DMS53 treated with DMSO at 0.1 percent for 48 hours (cell line): Measurements from ENCODE around the gene OR8B8.
"Not testable (repeated sequence)": the region's sequence is repeated elsewhere in the genome, so short reads cannot be mapped to it uniquely, and the experiment has no call there.

ENCODE experiments used
- DNase-seq: peaks from one replicate; lab custom pipeline; 2025; ENCODE audit not compliant: unreplicated experiment; lab: John Stamatoyannopoulos, UW

The OR8B8 gene

DNA sequence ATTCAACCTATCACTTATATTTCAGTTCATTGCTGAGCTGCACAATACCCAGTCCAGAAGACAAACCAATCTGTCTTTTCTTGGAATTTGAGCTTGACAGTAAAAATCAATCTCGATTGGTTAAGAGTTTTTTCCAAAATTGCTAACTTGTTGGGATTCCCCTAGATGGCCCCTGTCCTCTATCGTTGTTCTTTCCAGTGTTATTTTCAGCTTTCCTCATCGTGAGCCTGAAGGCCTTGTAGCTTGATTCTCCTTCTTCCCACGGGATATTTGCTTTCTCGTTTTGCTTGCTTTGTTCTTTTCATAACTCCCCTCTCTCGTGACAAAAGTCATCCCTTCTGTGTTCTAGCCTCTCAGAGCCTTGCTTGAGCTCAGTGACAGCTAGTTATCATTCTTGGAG is 3.1 kb downstream of the OR8B8 start:
- DNase-seq = no peak

DNA sequence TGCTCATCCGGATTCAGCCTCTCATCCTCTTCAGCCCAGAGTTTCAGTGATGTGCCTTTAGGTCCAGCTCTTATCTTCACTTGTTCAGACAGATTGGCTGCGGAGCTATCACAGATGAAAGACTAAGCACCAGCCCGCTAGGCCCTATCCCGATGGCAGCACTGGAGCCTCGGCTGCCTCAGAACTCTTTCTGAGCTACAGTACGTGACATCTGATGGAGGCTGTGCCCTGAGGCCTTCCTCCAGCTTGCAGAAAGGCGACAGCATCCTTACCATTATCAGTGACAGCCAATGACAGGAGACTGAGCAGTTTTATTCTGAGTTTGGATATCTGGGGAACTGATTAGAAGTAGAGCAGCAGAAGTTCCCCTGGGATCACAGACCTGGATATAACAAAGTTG is 4.0 kb downstream of the OR8B8 start:
- DNase-seq = no peak

DNA sequence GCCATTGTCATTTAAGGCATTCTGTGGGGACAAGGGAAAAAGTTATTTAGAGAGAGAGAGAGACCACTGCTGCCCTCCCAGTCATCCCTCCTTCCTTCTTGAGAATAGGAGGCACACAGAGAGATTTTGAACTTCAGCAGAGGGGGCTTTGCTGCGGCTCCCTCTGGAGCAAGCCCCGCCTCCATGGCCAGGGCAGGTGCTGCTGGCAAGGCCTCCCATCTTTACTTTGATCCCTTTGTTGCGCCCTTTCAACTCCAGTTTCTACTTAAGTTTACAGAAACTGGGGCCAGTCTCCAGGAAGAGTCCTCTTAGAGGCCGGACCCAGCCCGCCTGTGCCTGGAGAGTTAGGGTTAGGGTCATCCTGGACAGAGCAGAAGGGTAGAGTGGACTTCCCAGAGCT is 4.4 kb downstream of the OR8B8 start:
- DNase-seq = no peak

DNA sequence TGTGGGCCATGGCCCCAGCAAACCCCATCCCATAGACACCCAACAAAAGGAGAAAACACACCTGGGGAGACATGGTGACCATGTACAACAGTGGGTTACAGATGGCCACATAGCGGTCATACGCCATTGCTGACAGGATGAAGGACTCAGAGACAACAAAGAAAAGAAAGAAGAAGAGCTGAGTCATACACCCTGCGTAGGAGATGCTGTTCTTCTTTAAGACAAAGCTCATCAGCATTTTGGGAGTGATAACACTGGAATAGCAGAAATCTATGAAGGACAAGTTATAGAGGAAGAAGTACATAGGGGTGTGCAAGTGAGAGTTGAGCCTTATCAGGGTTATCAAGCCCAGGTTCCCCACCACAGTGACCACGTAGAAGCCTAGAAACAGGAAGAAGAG is 4.9 kb downstream of the OR8B8 start:
- DNase-seq = no peak

DNA sequence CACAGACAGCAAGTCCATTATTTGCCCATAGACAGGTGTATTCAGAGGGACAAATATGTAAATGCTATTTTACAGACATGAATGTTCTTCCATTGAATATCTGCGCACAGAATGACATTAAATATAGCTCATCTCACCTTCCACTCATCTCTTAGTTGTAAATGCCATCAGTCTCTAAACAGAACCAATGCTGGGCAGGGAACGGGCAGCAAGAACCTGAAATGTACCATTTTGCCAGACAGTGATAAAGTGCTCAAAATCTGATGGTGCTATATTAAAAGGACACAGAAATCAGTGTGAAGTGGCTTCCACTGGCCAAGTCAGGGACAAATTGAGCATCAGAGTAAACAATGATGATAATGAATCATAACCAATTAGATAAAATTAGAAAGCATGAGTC is 10.8 kb downstream of the OR8B8 start:
- DNase-seq = no peak

DNA sequence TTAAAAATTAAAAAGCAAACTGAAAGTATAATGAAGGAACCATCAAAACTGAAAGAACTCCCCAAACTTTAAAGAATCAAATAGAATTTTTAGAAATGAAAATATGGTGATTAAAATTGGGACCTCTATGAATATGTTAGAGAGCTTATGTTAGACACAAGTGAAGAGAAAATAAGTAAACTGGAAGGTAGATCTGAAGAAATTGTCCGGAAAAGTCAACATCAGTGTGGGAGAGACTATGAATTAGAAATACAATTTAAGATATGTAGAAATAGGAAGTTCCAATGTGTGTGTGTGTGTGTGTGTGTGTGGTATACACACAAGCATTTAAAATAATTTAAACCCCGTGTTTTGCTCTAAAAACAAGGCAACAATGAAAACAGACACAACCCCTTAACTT is 15.9 kb downstream of the OR8B8 start:
- no peak for DNase-seq

DNA sequence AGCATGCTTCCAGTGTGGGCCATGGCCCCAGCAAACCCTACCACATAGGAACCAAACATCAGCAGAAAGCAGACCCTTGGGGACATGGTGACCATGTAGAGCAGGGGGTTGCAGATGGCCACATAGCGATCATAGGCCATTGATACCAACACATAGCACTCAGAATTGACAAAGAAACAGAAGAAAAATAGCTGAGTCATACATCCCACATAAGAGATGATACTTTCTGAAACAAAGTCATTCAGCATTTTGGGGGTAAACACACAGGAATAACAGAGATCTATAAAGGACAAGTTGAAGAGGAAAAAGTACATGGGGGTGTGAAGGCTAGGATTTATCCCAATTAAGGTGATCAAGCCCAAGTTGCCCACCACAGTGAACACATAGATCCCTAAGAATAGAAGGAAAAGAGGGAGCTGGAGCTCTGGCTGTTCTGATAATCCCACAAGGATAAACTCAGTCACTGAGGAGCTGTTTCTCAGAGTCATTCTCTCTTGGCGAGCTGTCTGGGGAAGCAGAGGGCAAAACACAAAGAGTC is 21.0 kb downstream of the OR8B8 start, which contains the start of gene OR8B4:
TSS of gene OR8B4 (minus strand) at position 488 of the 538 bp plus-strand sequence. CDS start at position 488, 0 bp downstream.
- no peak for DNase-seq

DNA sequence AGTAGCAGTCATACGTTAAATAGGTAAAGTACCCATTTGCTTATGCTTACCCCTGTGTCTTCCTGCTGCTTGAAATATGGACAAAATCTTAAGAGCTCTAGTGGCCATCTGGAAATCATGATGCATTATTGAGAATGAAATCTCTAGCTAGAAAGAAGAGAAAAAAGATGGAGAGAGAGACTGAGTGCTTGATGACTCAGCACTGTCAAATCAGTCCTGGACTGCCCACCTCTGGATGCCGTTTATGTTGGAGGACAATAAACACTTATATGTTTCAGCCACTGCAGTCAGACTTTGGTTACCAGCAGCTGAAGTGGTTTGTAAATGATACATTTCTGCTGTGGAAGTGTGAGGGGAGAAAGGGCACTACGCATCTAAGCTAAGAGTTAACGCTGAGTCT is 24.5 kb downstream of the OR8B8 start:
- DNase-seq = no peak

DNA sequence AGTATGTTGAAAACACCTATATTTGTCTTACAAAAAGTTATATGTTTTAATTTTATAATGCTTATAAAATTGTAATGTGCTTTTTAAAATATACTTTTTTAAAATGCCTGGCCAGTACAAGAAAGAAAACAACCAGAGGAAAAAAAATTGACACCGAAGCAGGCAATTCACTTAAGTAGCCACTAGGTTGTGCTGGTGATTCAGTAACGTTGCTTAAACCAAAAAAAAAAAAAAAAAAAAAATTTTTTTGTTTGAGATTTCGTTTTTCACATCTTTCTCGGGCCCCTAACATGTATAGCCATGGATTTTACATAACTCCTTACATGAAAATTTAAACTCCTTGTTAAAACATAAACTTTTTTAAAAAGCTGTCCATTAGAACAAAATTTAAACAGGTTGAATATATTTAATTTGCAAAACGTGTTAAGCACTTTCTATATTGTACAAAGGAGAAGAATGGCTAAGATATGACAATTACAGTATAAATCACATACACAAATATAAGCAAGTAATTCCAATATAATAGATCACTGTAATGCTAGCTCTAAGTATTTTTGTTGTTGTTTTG is 30.1 kb downstream of the OR8B8 start:
- DNase-seq = peak; percentile 57

DNA sequence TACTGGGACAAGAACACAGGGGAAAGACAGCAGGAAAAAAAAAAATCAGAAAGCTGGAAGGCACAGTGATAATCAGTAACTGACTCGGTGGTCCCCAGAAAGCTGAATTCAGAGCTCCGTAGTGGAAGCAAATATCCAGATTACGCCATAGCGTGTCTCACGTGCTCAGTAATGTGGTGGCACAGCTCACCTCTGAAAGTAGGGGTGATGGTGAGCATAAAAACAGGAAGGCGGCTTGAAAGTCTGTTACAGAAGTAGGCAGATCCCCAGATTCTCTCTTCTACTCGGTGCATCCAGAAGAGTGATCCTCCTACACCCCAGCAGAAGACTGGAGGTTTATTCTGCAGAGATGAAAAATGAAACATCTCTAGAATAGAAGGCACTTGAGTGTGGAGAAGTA is 35.6 kb downstream of the OR8B8 start:
- DNase-seq = no peak

DNA sequence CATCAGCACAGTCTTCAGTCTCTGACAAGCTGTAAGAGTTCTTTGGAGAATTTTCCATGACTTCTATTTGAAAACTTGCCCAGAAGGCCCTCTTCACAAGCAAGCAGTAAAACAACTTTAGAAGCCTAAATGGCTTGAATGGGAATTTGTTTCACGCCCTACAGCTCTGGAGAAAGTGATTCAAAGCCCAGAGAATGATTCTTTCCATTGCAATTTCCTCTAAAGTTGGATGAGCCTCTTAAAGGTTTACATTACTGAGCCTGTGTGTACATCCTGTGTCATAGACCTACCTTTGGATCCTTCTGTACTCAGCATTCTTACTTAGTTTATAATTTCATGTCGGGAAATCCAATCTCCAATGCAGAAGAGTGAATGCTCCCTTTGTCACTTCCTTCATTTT is 39.9 kb downstream of the OR8B8 start:
- DNase-seq = no peak

DNA sequence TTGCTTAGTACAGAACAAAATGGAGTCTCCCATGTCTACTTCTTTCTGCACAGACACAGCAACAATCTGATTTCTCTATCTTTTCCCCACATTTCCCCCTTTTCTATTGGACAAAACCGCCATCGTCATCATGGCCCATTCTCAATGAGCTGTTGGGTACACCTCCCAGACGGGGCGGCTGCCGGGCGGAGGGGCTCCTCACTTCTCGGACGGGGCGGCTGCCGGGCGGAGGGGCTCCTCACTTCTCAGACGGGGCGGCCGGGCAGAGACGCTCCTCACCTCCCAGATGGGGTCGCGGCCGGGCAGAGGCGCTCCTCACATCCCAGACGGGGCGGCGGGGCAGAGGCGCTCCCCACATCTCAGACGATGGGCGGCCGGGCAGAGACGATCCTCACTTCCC is 42.3 kb downstream of the OR8B8 start:
- DNase-seq = not testable (repeated sequence)

DNA sequence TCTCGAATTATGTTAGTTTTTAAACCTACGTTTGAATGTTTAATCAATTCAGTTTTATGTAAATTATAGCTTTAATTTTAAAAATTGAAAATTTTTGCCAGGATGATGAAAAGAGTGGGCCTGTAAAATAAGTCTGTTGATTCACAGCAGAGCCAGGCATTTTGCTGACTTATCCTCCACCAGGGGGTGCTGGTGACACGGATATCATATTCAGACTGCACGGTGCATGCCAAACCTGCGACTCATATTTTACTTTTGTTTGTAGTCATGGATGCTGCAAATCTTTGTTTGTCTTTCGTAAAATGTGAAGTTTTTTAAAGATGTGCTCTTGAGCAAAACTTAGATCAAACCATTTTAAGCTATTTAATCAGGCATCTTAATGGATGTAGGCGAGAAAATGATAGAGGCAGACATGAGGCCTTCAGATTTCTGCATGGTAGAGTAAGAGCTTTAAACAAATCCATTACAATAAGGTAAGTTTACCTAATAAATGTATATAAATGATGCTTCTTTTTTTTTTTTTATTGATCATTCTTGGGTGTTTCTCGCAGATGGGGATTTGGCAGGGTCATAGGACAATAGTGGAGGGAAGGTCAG is 43.1 kb downstream of the OR8B8 start:
- DNase-seq = peak; percentile 69

DNA sequence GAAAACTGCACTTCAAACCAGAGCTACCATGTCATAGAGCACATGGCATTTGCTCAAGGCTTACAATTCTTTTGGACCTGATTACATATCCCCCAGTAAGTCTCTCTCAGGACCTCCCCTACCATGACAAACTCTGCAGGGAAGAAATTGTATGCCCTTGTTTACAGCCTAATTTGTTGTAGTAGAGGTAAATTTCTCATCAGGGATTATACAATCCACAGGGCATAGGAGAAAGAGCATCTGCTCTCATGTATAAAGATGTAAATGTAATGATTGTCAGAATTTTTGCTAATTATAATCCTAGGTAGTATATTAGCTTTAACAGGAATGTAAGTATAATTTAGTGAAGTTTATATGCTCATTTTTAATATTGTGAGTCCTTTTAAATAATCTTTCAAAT is 46.6 kb downstream of the OR8B8 start, which contains the start of gene OR8B3:
TSS of gene OR8B3 (minus strand) at position 101 of the 400 bp plus-strand sequence. CDS start 1,673 bp downstream, outside the sequence.
- DNase-seq = no peak

DNA sequence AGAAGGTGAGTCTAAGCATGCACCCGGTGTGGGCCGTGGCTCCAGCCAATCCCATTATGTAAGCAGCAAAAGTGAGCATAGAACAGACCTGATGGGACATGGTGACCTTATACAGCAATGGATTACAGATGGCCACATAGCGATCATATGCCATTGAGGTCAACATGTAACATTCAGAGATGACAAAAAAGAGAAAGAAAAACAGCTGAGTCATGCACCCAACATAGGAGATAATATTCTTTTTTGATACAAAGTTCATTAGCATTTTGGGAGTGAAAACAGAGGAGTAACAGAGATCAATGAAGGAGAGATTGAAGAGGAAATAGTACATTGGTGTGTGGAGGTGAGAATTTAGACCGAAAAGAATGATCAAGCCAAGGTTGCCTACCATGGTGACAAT is 48.6 kb downstream of the OR8B8 start:
- not testable (repeated sequence) for DNase-seq

DNA sequence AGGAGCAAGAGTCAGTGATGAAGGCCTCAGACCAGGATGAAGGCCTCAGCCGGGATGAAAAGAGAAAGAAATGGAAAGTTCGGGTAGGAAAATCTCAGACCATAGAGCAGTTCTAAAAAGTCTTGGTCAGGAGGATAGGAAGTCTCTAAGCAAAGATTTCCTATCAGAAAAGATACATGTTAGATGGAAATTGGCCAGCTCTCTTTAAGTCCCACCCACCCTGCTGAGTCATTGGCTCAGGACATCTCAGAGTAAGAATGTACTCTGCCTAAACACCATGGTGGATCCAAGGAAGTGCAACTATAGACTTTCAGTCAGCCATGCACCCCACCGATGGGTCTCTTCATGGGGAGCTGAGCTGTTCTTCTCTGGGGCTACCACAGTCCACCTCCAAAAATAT is 51.1 kb downstream of the OR8B8 start:
- no peak for DNase-seq
